Heart right ventricle (tissue), 16 donors: ENCODE measurements around the gene FOXN3. TPM values are rescaled to one million over a fixed set of nuclear protein-coding genes. Genes with fewer than 3 reads are reported as not detected.

Experiments used
- ATAC-seq, 8 donors: fragments of 200-7000 bp; cut with Tn5 transposase; one replicate each; pipeline ENCODE4 v1.9.1; 2020; ENCODE audit warnings: mild to moderate bottlenecking in 8 of 8, moderate library complexity in 8 of 8, moderate number of reproducible peaks in 1 of 8
- DNase-seq, 2 donors: peaks; one replicate each; pipeline ENCODE4 v3.0.0-alpha.2; 2020
- H3K27ac ChIP-seq, 10 donors: fragments of 200-600 bp; sonication (generic) in 2 of 10; one replicate each; pipeline versions ENCODE4 v1.5.0 to v1.8.0; 2020 to 2022; ENCODE audit warnings: mild to moderate bottlenecking in 3 of 10
- H3K27me3 ChIP-seq, 7 donors: fragments of 200-600 bp; one replicate each; pipeline ENCODE4 v1.8.0; 2021 to 2022; ENCODE audit warnings: mild to moderate bottlenecking in 2 of 7
- H3K36me3 ChIP-seq, 9 donors: fragments of 200-600 bp; sonication (generic) in 1 of 9; one replicate each; pipeline versions ENCODE4 v1.5.0 to v1.8.0; 2020 to 2022; ENCODE audit warnings: mild to moderate bottlenecking in 2 of 9
- H3K4me1 ChIP-seq, 9 donors: fragments of 200-600 bp; sonication (generic) in 1 of 9; one replicate each; pipeline versions ENCODE4 v1.5.0 to v1.8.0; 2020 to 2022; ENCODE audit warnings: mild to moderate bottlenecking in 4 of 9
- H3K4me3 ChIP-seq, 10 donors: fragments of 200-600 bp; sonication (generic) in 2 of 10; one replicate each; pipeline versions ENCODE4 v1.5.0 to v1.8.0; 2020 to 2022; ENCODE audit warnings: mild to moderate bottlenecking in 7 of 10, moderate library complexity in 2 of 10
- H3K9me3 ChIP-seq, 11 donors: fragments of 200-600 bp in 10 of 11; sonication (generic) in 2 of 11; one replicate each; pipeline versions ENCODE4 v1.5.0 to v1.8.0; 2013 to 2022; ENCODE audit warnings: mild to moderate bottlenecking in 2 of 11, control low read depth in 1 of 11, moderate library complexity in 1 of 11
- WGBS, 2 donors: extraction: QIAGEN DNeasy Blood & Tissue Kit; methylation state at CpG; one replicate each; pipeline ENCODE4 v1.1.7; 2013; ENCODE audit warnings: inconsistent platforms in 1 of 2; 5-methylcytosine and 5-hydroxymethylcytosine counted together
- intact Hi-C, 10 donors: fragments of 100-400 bp; cut with DNase I; formaldehyde crosslinking; loops; one replicate each; pipeline versions ENCODE4 v1.11.1 to v1.14.2; 2022
- polyA plus RNA-seq, 2 donors: library from polyadenylated mRNA; stranded (reverse); fragments of 200-250 nt; gene quantifications; one replicate each; pipeline ENCODE4 v1.2.3, GENCODE V29; 2013
- total RNA-seq, 10 donors: library from RNA; stranded (reverse); fragmentation: NEBNext Ultra II Directional in 3 of 10; extraction: Animal tissue kit (Norgen Biotek cat#: 25700) in 3 of 10; gene quantifications; one replicate each; pipeline versions ENCODE4 v1.2.1 to v1.2.4, GENCODE V29; 2021 to 2023
- TF ChIP-seq, protein P1 (sequence below), 9 donors: fragments of 200-600 bp; sonication (generic) in 2 of 9; IDR thresholded peaks; one replicate each; pipeline versions ENCODE4 v1.5.0 to v1.8.0; 2021 to 2022; ENCODE audit warnings: antibody characterized with exemption in 9 of 9, mild to moderate bottlenecking in 5 of 9, moderate library complexity in 1 of 9
- donor health status: Arrhythmogenic right ventricular cardiomyopathy.
- donor health status: ischemic (EF 13 %, LVEDD 7.1; RV severe dilation, severe dysfunction).
- donor health status: healthy with polysubstance abuse.
- donor health status: DM: no; HTN: yes; CAD: no.
- donor health status: DM: no; HTN: no; CAD: no.
- donor health status: ischemic (EF 25% LVEDD 6.9; RV normal size, moderate dysfunction).
- donor health status: ischemic (EF 25% LVEDD 5.7; RV mildly dilated, moderate dysfunction).
- donor health status: healthy.
- donor health status: DM: yes; HTN: yes; CAD: no.
- donor health status: Ischemic cardiomyopathy.
- donor health status: ischemic (EF 35%, LVEDD 5.7; RV mildly dilated, moderate dysfunction).
- donor health status: nonischemic (EF 11% LVEDD 7.7; RV severe dilation, severe dysfunction).
- donor health status: DM: yes; HTN: yes; CAD: no.
- donor health status: PGD.
- donor health status: ischemic (EF 29% LVEDD 5.4; RV normal size, mild dysfunction).
- donor health status: nonischemic (EF 23%, LVEDD 6.1; RV moderate dilation, normal function).

FOXN3 gene
- total and polyA plus RNA-seq, 12 donors = 13.0 to 150 (median 107) TPM

GRCh38 chr14:89237921-89238529, 179.0 kb downstream of the FOXN3 start:
- Histone ChIP-seq H3K36me3 (no peaks in the 10 kb centered on the region), H3K27me3 (no peaks in the 10 kb centered on the region), H3K9me3 (peaks cover 0 to 8% (median 0%) of the 10 kb centered on the region in 11 donors), H3K27ac (no peak overlapping the region), H3K4me3 (no peak overlapping the region), H3K4me1 (peaks cover 0 to 40% (median 26%) of the 10 kb centered on the region in 9 donors)
- ATAC-seq = no peak
- WGBS, 2 donors = 90 to 91% methylated on average over 7 of the region's 7 CpGs
- intact Hi-C loops = no loop called here
- TF ChIP-seq, protein P1, sequence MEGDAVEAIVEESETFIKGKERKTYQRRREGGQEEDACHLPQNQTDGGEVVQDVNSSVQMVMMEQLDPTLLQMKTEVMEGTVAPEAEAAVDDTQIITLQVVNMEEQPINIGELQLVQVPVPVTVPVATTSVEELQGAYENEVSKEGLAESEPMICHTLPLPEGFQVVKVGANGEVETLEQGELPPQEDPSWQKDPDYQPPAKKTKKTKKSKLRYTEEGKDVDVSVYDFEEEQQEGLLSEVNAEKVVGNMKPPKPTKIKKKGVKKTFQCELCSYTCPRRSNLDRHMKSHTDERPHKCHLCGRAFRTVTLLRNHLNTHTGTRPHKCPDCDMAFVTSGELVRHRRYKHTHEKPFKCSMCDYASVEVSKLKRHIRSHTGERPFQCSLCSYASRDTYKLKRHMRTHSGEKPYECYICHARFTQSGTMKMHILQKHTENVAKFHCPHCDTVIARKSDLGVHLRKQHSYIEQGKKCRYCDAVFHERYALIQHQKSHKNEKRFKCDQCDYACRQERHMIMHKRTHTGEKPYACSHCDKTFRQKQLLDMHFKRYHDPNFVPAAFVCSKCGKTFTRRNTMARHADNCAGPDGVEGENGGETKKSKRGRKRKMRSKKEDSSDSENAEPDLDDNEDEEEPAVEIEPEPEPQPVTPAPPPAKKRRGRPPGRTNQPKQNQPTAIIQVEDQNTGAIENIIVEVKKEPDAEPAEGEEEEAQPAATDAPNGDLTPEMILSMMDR (IDR thresholded peaks at IDR 0.05) = peak in 7 of 9 donors; percentile 14 to 48 (median 24)
- no peak for DNase-seq

GRCh38 chr14:89236851-89237250, 180.2 kb downstream of the FOXN3 start:
- no peaks in the 10 kb centered on the region for H3K27me3 ChIP-seq
- H3K4me1 ChIP-seq = peaks cover 0 to 29% (median 16%) of the 10 kb centered on the region in 9 donors
- H3K27ac ChIP-seq = no peak overlapping the region
- TF ChIP-seq, protein P1 (IDR thresholded peaks at IDR 0.05) = no peak
- no peak overlapping the region for H3K4me3 ChIP-seq
- H3K36me3 ChIP-seq = no peaks in the 10 kb centered on the region
- H3K9me3 ChIP-seq = peaks cover 0 to 8% (median 0%) of the 10 kb centered on the region in 11 donors
- DNase-seq (no peak), ATAC-seq (no peak)
- intact Hi-C loops = no loop called here

DNA sequence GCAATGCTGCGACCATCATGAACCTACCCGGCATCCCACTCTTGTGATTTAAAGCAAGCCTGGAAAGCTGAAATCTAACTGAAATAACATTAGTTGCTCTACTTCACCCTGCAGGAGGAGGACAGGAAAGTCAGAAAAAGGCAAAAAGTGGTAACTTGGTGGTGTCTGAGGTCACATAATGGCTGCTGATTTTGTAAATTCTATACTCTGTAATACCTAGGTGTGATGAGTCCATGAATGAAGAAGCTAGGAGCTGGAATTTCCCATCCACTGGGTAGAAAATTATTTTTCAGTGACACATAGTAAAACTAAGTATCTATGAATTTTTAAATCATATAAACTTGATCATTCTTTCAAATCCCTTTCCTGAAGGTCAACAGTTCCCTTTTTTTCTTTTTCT, 183.8 kb downstream of the FOXN3 start:
- TF ChIP-seq, protein P1 (IDR thresholded peaks at IDR 0.05) = no peak

DNA sequence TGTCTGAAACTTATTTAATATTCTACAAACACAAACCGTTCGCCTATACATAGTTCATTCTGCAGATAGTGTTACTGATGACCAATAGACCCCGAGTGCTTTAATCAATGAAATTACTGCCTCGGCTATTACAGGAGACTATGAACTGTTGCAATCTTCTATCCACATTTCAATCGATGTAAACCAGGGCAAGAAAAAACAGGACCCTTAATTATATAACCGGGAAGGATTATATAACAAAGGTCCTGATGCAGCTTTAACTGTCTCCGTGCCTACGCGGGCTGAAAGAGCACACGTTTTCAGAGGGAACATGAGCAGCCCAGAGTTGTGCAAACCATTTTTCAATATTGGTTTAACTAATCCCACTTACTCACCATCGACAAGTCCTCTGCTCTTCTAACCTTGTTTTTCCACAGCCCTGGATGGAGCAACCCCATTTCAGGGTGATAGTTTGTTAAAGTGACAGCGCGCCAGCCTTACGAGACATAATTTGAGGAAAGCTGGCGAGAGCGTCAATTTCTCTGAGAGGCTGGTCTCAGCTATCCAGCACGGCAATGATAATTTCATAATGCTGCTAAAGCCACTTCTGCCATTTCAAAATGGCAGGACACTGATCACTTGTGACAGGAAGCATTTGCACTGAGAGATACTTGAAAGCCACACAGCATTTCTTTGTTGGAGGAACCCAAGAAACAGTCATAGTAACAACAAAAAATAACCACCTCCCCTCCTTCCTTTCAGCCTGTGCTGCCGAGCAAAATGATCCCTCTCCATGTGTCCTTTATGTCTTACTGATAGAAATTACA, 184.6 kb downstream of the FOXN3 start:
- Histone ChIP-seq H3K27ac (no peak overlapping the region), H3K27me3 (no peaks in the 10 kb centered on the region), H3K4me3 (no peak overlapping the region), H3K4me1 (peaks cover 4 to 32% (median 22%) of the 10 kb centered on the region in 9 donors), H3K9me3 (peaks cover 0 to 8% (median 0%) of the 10 kb centered on the region in 11 donors), H3K36me3 (no peaks in the 10 kb centered on the region)
- TF ChIP-seq, protein P1 (IDR thresholded peaks at IDR 0.05) = no peak
- ATAC-seq (no peak), DNase-seq (no peak)
- intact Hi-C loops = no loop called here
- 90 to 91% methylated on average over 18 of the region's 18 CpGs for WGBS, 2 donors

More for the DNA sequence above, 183.8 kb downstream of the FOXN3 start:
- no peak for ATAC-seq
- DNase-seq = no peak
- WGBS, 2 donors = 96 to 100% methylated on average over 2 of the region's 2 CpGs
- H3K27ac ChIP-seq = no peak overlapping the region
- no peaks in the 10 kb centered on the region for H3K36me3 ChIP-seq
- H3K4me1 ChIP-seq = peaks cover 4 to 25% (median 16%) of the 10 kb centered on the region in 9 donors
- no peaks in the 10 kb centered on the region for H3K27me3 ChIP-seq
- H3K9me3 ChIP-seq = peaks cover 0 to 8% (median 0%) of the 10 kb centered on the region in 11 donors
- H3K4me3 ChIP-seq = no peak overlapping the region
- intact Hi-C loops = no loop called here
